Measurements from ENCODE around the gene GAD2.
"Not testable (repeated sequence)": the region's sequence is repeated elsewhere in the genome, so short reads cannot be mapped to it uniquely, and the experiment has no call there.

Gene GAD2

GRCh38 chr10:26331371-26331770, 114.8 kb downstream of the GAD2 start:
- TF ChIP-seq, protein P1, sequence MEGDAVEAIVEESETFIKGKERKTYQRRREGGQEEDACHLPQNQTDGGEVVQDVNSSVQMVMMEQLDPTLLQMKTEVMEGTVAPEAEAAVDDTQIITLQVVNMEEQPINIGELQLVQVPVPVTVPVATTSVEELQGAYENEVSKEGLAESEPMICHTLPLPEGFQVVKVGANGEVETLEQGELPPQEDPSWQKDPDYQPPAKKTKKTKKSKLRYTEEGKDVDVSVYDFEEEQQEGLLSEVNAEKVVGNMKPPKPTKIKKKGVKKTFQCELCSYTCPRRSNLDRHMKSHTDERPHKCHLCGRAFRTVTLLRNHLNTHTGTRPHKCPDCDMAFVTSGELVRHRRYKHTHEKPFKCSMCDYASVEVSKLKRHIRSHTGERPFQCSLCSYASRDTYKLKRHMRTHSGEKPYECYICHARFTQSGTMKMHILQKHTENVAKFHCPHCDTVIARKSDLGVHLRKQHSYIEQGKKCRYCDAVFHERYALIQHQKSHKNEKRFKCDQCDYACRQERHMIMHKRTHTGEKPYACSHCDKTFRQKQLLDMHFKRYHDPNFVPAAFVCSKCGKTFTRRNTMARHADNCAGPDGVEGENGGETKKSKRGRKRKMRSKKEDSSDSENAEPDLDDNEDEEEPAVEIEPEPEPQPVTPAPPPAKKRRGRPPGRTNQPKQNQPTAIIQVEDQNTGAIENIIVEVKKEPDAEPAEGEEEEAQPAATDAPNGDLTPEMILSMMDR (IDR thresholded peaks at IDR 0.05; ENCODE audit: low read depth, low read length), result no peak
- no peak overlapping the region for H3K4me3 ChIP-seq (ENCODE audit: low read depth, low read length)

DNA sequence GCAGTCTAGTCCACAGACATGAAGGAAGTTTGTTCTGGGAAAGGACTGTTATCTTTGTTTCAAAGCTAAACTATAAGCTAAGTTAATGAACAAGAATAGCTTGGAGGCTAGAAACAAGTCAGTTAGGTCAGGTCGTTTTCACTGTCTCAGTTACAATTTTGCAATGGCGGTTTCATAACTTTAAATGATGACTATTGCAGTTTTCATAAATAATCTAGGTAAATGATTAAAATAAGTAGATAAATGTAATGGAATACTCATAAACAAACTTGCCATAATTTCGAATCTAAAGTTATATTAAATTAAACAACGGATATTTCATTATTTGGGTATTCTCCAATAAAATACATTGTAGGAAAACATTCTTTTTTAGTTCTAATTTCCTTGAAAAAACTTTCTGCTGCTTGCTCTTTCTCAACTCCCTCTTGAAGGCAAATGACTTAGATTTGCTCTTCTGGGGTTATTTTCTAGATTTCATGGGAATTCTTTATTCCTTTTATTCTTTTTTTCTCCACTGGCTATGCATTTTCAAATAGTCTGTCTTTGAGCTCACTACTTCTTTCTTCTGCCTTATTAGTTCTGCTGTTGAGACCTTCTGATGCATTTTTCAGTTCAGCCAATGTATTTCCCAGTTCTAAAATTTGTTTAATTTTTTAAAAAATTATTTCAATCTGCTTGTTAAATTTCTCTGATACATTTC, 117.8 kb downstream of the GAD2 start:
- TF ChIP-seq, protein P1 (IDR thresholded peaks at IDR 0.05; ENCODE audit: low read depth, low read length), result no peak
- no peak overlapping the region for H3K4me3 ChIP-seq (ENCODE audit: low read depth, low read length)

DNA sequence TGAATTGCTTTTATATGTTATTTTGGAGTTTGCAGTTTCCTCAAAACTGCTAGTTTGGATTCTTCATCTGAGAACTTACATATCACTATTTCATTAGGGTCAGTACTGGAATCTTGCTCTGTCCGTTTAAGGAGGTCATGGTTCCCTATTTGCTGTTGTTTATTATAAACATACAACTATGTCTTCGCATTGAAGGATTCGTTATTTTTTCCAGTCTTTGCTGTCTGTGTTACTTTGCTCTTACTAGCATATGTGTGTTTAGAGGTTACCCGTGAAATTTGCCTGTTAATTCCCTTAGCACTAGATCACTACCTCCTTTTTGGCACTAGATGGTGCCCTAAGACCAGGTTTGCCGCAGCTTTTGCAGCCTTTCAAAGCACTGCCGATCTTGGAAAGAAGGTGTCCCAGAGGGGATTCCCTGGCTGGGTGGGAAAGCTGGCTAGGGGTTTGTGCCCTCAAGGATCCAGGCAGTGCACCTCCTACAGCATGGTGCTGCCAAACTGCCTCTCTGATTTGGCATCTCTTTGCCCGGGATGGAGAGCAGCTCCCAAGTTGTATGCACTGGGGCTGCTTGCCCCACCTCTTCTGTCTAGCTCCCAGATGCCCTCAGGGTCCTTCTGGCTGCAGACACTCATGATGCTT, 118.5 kb downstream of the GAD2 start:
- no peak overlapping the region for H3K4me3 ChIP-seq (ENCODE audit: low read depth, low read length)
- TF ChIP-seq, protein P1 (IDR thresholded peaks at IDR 0.05; ENCODE audit: low read depth, low read length), result 0 out of 2 replicates have a peak, but pooled peaks have one; percentile 13

DNA sequence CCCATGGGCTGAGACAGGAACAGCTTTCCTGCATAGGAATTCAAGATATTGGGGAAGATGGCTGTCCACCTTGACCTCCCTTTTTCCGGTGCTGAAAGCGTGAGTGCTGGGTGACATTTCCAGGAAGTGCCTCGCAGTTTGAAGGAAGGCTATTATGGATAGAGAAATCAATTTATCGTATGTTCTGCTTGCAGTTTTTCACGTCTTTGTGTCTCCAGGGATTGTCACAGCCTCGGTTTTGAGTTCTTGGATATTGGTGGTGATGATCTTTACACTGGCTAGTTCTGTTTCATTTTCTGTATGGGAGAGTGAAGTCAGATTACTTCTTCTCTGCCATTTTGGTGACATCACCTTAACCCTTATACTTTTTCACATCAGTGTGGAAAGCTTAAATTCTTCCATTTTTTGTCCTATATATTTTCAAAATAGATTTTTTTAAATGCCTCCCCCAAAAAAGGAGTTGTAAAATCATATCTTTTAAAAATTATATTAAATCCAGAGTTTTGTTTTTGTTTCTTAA, 119.1 kb downstream of the GAD2 start:
- TF ChIP-seq, protein P1 (IDR thresholded peaks at IDR 0.05; ENCODE audit: low read depth, low read length), result no peak
- no peak overlapping the region for H3K4me3 ChIP-seq (ENCODE audit: low read depth, low read length)

DNA sequence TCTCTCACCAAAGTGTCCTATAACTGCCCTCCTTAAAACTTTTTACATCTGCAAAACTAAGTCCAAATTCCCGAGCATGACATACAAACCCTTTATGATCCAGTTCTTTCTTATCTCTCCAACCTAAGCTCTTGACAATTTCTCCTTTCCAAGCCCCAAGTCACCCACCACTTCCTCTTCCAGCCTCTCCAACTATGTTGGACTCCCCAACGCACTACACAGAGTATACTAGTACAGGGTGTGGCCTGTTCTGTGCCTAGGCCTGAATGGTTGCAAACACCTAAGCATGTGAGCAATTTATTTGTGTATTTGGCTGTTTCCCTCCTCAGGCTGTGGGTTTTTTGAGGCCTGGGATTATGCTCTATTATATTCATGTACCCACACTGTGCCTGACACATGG, 120.4 kb downstream of the GAD2 start:
- TF ChIP-seq, protein P1 (IDR thresholded peaks at IDR 0.05; ENCODE audit: low read depth, low read length), result no peak
- H3K4me3 ChIP-seq (ENCODE audit: low read depth, low read length), result no peak overlapping the region

- no peak overlapping the region for H3K4me3 ChIP-seq (ENCODE audit: low read depth, low read length)
Observed at GRCh38 chr10:26341701-26342100, 125.1 kb downstream of the GAD2 start.

DNA sequence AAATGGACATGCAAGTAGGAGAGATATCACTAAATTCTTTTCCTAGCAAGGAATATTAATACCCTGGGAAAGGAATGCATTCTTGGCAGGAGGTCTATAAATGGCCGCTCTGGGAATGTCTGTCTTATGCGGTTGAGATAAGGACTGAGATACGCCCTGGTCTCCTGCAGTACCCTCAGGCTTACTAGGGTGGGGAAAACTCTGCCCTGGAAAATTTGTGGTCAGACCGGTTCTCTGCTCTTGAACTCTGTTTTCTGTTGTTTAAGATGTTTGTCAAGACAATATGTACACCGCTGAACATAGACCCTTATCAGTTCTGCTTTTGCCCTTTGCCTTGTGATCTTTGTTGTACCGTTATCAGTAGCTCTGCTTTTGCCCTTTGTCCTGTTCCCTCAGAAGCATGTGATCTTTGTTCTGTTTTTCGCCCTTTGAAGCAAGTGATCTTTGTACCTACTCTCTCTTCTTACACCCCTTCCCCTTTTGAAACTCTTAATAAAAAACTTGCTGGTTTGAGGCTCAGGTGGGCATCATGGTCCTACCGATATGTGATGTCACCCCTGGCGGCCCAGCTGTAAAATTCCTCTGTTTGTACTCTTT, 132.3 kb downstream of the GAD2 start:
- H3K4me3 ChIP-seq (ENCODE audit: low read depth, low read length), result not testable (repeated sequence)

More at GRCh38 chr10:26341701-26342100, 125.1 kb downstream of the GAD2 start:
- TF ChIP-seq, protein P1 (IDR thresholded peaks at IDR 0.05; ENCODE audit: low read depth, low read length), result no peak

All from WI38 (cell line).